ENCODE data around the gene STARD7.

Gene STARD7

DNA sequence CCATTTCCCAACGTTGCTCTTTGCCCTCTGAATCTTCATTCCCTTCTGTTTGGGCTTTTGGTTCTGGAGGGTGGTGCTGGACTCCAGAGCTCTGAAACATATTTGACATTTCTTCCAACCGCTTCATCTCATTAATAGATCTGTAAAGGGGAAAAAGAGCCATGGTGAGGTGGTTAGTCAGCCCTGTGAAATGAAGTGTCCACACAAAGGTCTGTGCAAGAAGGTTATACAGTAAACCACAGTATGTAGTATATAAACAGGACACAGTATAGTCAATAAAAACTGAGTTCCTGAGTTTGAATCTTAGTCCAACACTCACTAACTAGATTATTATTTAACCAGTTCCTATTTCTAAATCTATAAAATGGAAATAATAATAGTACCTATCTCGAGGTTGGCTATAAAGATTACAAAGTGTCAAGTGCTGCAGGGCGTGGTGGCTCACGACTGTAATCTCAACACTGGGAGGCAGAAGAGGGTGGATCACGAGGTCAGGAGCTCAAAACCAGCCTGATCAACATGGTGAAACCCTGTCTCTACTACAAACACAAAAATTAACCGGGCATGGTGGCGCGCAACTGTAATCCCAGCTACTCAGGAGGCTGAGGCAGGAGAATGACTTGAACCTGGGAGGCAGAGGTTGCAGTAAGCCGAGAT lies 13.1 kb downstream of the STARD7 start:
- Mint-ChIP-seq H3K27me3 (no peaks in the 10 kb centered on the region), H3K9me3 (ENCODE audit: low read depth) (no peaks in the 10 kb centered on the region), H3K4me3 (no peak overlapping the region), H3K4me1 (ENCODE audit: low read depth) (peaks cover 40% of the 10 kb centered on the region), H3K36me3 (peaks cover 21% of the 10 kb centered on the region), H3K27ac (no peak overlapping the region)

DNA sequence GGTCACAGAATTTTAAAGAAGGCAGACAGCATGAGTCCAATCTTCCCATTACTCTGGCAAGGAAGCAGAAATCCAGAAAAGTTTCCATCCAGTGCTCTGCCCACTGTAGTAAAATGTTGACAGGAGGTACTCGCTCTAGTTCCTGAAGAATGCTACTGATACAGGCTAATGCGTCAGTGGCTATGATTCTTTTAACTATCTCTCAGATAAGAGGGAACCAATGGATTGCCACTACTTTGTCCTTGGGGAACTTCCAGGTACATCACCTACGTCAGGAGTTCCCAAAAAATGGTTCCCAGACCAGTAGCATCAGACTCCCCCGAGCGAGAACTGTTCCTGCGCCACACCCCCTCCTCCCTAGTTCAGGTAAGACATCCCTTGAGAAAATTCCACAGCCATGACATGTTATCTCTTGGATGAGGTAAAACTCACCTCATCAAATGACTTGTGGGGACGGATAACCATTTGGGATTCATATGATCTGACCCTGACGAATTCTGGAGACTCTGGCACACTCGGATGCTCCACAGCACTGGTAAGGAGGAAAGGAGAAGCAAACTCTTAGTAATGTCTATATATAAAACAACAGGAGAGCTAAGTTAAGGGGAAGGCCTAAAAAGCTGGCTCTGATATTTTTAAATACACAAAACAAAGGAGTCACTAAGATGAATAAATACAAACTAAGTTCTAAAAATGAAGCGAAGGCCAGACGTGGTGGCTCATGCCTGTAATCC lies 16.5 kb downstream of the STARD7 start:
- H3K4me1 Mint-ChIP-seq (ENCODE audit: low read depth) = peaks cover 13% of the 10 kb centered on the region
- peak overlapping the region; percentile 54 for H3K27ac Mint-ChIP-seq
- no peak overlapping the region for H3K4me3 Mint-ChIP-seq
- H3K9me3 Mint-ChIP-seq (ENCODE audit: low read depth) = no peaks in the 10 kb centered on the region
- peaks cover 15% of the 10 kb centered on the region for H3K36me3 Mint-ChIP-seq
- no peaks in the 10 kb centered on the region for H3K27me3 Mint-ChIP-seq

DNA sequence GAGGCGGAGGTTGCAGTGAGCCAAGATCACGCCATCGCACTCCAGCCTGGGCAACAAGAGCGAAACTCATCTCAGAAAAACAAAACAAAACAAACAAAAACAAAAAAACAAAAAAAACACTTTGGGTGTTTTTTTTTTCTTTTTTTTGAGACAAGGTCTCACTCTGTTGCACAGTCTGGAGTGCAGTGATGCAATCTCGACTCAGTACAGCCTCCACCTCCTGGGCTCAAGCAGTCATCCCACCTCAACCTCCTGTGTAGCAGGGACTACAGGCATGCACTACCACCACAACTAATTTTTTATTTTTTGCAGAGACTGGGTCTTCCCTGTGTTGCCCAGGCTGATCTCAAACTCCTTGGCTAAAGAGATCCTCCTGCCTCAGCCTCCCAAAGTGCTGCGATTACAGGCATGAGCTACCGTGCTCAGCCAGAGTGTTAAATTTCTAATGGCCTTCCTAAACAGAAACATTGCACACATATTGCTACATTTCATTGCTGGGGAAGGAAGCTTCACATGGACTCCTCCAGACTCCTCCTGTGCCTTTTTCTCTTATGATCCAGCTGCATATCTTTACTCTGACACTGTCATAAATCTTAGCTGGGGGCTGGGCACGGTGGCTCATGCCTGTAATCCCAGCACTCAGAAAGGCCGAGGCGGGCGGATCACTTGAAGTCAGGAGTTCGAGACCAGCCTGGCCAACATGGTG lies 19.7 kb downstream of the STARD7 start:
- Mint-ChIP-seq H3K9me3 (ENCODE audit: low read depth) (no peaks in the 10 kb centered on the region), H3K27ac (no peak overlapping the region), H3K4me1 (ENCODE audit: low read depth) (peaks cover 2% of the 10 kb centered on the region), H3K27me3 (no peaks in the 10 kb centered on the region), H3K36me3 (peaks cover 13% of the 10 kb centered on the region), H3K4me3 (no peak overlapping the region)

DNA sequence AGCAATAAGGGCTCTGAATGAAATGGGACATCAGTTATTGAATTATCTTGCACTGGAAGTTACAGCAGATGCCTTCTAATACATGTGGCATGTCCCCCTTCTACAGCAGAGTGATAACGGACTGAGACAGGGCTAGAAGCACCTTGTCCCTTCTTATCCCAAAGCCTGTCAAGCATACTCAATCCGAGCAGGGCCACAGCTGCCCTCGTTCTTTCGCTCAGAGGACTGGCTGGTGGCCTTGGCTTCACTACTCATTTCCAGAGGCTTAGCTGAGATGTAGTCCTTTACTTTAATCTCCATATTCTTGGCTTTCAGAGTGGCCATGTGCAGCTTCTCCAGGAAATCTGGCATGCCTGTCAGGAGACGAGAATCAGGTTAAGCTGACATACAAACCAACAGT lies 22.1 kb downstream of the STARD7 start:
- Mint-ChIP-seq H3K9me3 (ENCODE audit: low read depth) (no peaks in the 10 kb centered on the region), H3K27me3 (no peaks in the 10 kb centered on the region), H3K36me3 (peaks cover 5% of the 10 kb centered on the region), H3K4me1 (ENCODE audit: low read depth) (peaks cover 2% of the 10 kb centered on the region), H3K4me3 (no peak overlapping the region), H3K27ac (no peak overlapping the region)

DNA sequence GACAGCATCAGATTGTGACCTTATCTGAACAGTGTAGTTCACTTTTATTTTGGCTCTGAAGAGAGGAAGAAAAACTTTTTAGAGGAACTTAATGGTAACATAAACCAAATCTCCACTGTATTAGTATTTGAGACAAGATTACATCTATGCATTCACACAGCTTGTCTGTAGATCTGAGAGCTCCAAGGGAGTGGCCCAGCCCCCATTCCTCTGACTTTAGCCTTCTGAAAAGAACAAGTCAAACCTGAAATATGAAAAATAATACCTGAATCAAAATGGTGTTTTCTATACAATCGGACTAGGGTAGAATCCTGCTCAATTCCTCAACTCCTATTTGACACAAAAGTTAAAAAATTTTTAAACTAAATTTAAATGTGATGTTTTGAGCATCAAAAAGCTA lies 23.1 kb downstream of the STARD7 start:
- Mint-ChIP-seq H3K27ac (peak overlapping the region; percentile 22), H3K9me3 (ENCODE audit: low read depth) (no peaks in the 10 kb centered on the region), H3K36me3 (peaks cover 2% of the 10 kb centered on the region), H3K27me3 (no peaks in the 10 kb centered on the region), H3K4me1 (ENCODE audit: low read depth) (peaks cover 6% of the 10 kb centered on the region), H3K4me3 (no peak overlapping the region)

DNA sequence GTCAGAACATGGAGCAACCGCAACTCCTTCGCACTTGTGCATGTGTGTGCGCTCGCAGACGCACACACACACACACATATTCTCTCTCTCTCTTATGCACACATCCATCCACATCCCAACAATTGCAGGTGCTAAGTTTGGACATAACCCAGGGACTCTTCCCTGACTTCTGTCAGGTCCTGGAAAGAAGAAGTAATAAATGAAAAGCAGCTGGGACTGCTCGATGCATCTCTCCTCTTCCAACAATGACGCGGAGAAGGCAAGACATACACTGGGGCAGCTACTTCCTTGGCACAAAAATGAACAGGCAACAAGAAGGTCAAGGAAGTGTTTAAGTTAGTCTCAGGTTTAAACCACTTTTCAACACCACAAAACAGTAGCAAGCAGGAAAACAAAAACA lies 23.6 kb downstream of the STARD7 start:
- Mint-ChIP-seq H3K36me3 (peaks cover 2% of the 10 kb centered on the region), H3K4me1 (ENCODE audit: low read depth) (peaks cover 7% of the 10 kb centered on the region), H3K4me3 (no peak overlapping the region), H3K27ac (peak overlapping the region; percentile 41), H3K9me3 (ENCODE audit: low read depth) (no peaks in the 10 kb centered on the region), H3K27me3 (no peaks in the 10 kb centered on the region)

DNA sequence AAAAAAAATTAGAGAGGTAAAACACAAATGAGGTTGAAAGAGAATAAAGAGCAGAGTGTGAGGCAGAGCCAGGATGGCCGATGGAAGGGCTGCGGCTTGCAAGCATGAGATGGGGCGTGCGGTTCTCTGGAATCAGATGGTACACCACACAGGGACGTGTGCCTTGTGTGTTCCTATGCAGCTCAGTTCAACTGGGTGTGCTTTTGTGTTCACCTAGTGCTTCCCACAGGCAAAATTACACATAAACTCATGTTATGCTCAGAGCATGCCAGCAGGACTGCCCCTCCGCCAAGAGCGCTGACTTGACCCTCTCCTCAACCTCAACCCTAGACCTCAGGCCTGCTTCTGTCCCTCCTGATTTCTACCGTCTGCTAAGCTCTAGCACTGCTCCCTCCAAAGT lies 24.4 kb downstream of the STARD7 start:
- Mint-ChIP-seq H3K27ac (no peak overlapping the region), H3K4me3 (no peak overlapping the region), H3K36me3 (peaks cover 2% of the 10 kb centered on the region), H3K27me3 (no peaks in the 10 kb centered on the region), H3K4me1 (ENCODE audit: low read depth) (peaks cover 9% of the 10 kb centered on the region), H3K9me3 (ENCODE audit: low read depth) (no peaks in the 10 kb centered on the region)

DNA sequence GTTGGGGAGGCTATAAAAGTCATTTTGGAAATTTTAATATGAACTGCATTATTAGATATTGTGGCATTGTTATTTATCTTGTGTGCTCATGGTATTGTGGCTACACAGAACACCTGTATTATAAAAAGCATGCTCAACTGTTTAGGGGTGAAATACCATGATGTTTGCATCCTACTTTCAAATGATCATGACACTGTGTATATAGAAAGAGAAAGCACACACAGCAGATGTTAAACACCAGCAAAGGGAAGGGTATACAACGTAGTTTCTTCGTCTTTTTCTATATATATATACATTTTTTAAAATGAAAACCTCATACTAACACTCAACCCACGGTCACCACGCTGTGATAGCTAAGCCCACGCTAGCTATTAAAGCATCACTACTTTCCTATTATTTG lies 27.1 kb downstream of the STARD7 start:
- H3K27ac Mint-ChIP-seq = no peak overlapping the region
- peaks cover 2% of the 10 kb centered on the region for H3K36me3 Mint-ChIP-seq
- no peaks in the 10 kb centered on the region for H3K9me3 Mint-ChIP-seq (ENCODE audit: low read depth)
- H3K4me3 Mint-ChIP-seq = no peak overlapping the region
- H3K27me3 Mint-ChIP-seq = no peaks in the 10 kb centered on the region
- H3K4me1 Mint-ChIP-seq (ENCODE audit: low read depth) = peaks cover 9% of the 10 kb centered on the region

DNA sequence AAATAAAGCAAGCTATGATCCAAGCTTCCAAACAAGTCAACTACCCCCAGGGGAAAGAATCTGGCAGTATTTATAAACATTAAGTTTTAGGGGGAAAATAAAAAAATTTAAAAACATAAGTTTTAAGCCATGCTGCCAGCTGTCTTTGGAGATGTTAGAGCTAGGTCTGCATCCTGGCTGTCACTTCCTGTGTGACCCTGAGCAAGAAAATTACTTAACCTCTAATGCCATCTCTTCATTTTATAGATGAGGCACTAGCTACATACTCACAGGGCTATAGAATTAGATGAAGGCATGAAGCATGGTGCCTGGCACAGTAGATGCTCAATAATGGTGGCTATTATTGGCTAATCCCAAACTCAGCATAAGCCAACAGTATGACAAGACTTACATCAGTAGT lies 28.1 kb downstream of the STARD7 start:
- no peak overlapping the region for H3K4me3 Mint-ChIP-seq
- no peaks in the 10 kb centered on the region for H3K27me3 Mint-ChIP-seq
- H3K36me3 Mint-ChIP-seq = peaks cover 2% of the 10 kb centered on the region
- H3K9me3 Mint-ChIP-seq (ENCODE audit: low read depth) = no peaks in the 10 kb centered on the region
- peaks cover 9% of the 10 kb centered on the region for H3K4me1 Mint-ChIP-seq (ENCODE audit: low read depth)
- H3K27ac Mint-ChIP-seq = no peak overlapping the region

DNA sequence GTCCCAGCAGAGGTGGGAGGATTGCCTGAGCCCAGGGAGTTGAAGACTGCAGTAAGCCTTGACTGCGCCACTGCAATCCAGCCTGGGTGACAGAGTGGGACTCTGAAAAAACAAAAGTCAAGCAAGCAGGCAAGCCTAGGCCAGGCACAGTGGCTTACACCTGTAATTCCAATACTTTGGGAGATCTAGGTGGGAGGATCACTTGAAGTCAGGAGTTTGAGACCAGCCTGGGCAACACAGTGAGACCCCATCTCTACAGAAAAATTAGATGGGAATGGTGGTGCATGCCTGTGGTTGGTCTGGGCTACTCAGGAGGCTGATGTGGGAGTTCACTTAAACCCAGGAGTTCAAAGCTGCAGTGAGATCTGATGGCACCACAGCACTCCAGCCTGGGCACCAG lies 28.6 kb downstream of the STARD7 start:
- Mint-ChIP-seq H3K4me1 (ENCODE audit: low read depth) (peaks cover 9% of the 10 kb centered on the region), H3K27me3 (no peaks in the 10 kb centered on the region)

DNA sequence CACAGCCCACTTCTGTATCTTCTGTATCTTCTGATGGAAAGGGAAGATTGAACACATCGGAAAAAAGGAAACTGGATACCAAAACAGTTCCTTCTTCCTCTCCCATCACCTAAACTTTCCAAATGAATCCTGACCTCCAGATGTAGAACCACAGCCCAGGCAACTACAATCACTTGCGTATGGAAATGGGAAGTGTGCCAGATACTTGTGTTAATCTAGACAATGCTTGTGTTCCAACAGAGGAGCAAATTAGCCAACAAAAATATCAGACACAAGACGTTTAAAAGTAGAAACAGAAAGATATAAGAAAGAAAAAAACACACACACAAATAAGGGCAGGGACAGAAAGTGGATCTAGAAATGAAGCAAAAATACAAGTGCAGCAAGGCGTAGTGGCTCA lies 32.0 kb downstream of the STARD7 start:
- H3K36me3 Mint-ChIP-seq = no peaks in the 10 kb centered on the region
- H3K27me3 Mint-ChIP-seq = no peaks in the 10 kb centered on the region
- no peaks in the 10 kb centered on the region for H3K9me3 Mint-ChIP-seq (ENCODE audit: low read depth)
- H3K4me3 Mint-ChIP-seq = no peak overlapping the region
- H3K27ac Mint-ChIP-seq = no peak overlapping the region
- peaks cover 24% of the 10 kb centered on the region for H3K4me1 Mint-ChIP-seq (ENCODE audit: low read depth)

More for the DNA sequence above, 28.6 kb downstream of the STARD7 start:
- H3K27ac Mint-ChIP-seq = no peak overlapping the region
- H3K36me3 Mint-ChIP-seq = peaks cover 2% of the 10 kb centered on the region
- H3K9me3 Mint-ChIP-seq (ENCODE audit: low read depth) = no peaks in the 10 kb centered on the region
- no peak overlapping the region for H3K4me3 Mint-ChIP-seq

DNA sequence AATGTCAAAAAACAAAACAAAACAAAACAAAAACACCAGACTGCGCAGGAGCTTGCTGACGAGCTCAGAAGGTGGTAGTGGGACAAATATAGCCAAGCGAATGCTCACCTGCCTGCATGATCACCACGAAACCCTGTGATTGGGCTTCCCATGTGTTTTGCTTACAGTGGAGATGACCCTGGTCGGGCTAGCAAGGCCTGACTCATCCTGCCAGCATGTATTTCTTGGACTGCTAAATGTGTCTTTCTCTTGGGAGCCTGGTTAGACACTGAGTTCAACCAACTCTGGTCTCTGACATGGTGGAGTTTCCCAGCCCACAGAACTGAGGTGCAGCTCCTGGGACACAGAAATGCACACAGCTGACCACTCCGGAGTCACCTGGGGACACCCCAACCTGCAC lies 32.7 kb downstream of the STARD7 start:
- no peak overlapping the region for H3K4me3 Mint-ChIP-seq
- no peaks in the 10 kb centered on the region for H3K27me3 Mint-ChIP-seq
- no peaks in the 10 kb centered on the region for H3K36me3 Mint-ChIP-seq
- no peak overlapping the region for H3K27ac Mint-ChIP-seq
- H3K4me1 Mint-ChIP-seq (ENCODE audit: low read depth) = peaks cover 24% of the 10 kb centered on the region
- no peaks in the 10 kb centered on the region for H3K9me3 Mint-ChIP-seq (ENCODE audit: low read depth)

DNA sequence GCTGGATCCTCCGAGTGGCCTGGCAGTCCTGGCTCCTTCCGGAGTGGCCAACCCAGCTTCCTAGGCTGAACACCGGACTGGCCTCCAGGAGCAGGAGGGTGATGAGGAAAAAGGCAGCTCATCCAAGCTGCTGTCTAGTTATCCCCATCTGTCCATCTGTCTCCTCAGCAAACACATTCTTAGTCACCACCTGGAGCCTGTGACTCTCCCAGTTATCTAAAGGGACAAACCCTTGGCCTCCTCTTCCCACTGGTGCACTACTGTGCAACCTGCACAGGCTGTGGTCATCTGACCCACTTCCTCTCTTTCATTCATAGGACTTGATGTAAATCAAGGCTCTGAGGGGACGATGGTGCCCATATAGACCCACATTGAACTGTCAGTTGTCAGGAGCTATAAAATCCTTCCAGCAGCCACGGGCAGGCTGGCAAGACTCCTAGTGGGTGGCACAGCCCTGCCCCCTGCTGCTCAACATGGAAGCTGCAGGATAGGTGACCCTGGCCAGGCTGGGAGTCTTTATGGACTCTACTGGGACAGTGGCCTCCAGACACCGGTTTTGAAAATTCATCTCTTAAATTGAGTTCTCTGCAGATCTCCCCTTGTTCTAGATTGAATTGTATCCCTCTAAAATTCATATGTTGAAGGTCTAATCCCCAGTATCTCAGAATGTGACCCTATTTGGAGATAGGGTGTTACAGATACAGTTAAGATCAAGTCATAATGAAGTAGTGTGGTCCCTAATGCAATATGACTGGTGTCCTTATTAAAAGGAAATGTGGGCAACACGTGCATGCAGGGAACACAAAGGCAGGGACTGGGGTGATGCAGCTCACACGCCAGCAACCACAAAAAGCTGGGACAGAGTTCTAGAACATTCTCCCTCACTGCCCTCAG lies 34.1 kb downstream of the STARD7 start:
- H3K9me3 Mint-ChIP-seq (ENCODE audit: low read depth) = no peaks in the 10 kb centered on the region
- no peaks in the 10 kb centered on the region for H3K27me3 Mint-ChIP-seq
- peaks cover 23% of the 10 kb centered on the region for H3K4me1 Mint-ChIP-seq (ENCODE audit: low read depth)
- no peaks in the 10 kb centered on the region for H3K36me3 Mint-ChIP-seq
- H3K27ac Mint-ChIP-seq = peak overlapping the region; percentile 80
- peak overlapping the region; percentile 64 for H3K4me3 Mint-ChIP-seq

DNA sequence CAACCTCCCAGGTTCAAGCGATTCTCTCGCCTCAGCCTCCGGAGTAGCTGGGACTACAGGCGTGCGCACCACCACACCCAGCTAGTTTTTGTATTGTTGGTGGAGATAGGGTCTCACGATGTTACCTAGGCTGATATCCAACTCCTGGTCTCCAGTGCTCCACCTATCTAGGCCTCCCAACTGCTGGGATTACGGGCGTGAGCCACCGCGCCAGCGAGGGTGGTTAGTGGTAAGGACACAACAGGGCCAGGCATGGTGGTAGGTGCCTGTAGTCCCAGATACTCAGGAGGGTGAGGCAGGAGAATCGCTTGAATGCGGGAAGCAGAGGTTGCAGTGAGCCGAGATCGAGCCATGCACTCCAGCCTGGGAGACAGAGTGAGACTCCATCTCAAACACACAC lies 36.8 kb downstream of the STARD7 start:
- Mint-ChIP-seq H3K4me3 (no peak overlapping the region), H3K27me3 (no peaks in the 10 kb centered on the region), H3K4me1 (ENCODE audit: low read depth) (peaks cover 37% of the 10 kb centered on the region), H3K9me3 (ENCODE audit: low read depth) (no peaks in the 10 kb centered on the region), H3K27ac (no peak overlapping the region), H3K36me3 (no peaks in the 10 kb centered on the region)

DNA sequence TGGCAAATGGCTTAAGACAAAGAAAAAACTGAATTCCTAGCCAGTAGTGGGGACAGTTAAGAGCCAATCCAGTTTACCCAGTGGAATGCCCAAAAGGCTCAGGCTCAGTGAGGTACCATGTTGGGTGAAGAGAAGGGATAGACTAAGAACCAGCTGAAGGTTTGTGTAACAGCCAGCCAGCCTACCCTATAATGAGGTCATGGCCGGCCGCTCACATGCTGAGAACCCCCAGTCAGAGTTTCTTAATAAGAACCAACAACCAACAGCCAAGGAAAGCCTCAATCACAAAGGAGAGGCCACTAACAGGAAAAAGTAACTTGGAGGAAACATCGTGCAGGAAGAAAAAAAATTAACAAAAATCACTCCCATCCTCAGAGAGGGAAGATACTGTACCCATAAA lies 38.0 kb downstream of the STARD7 start:
- H3K36me3 Mint-ChIP-seq = no peaks in the 10 kb centered on the region
- H3K4me3 Mint-ChIP-seq = no peak overlapping the region
- H3K4me1 Mint-ChIP-seq (ENCODE audit: low read depth) = peaks cover 41% of the 10 kb centered on the region
- H3K27me3 Mint-ChIP-seq = no peaks in the 10 kb centered on the region
- H3K9me3 Mint-ChIP-seq (ENCODE audit: low read depth) = no peaks in the 10 kb centered on the region
- H3K27ac Mint-ChIP-seq = peak overlapping the region; percentile 34
